Adrenal gland (tissue), 12 donors: Measurements from ENCODE around the gene SLC44A2. TPM values are rescaled to one million over a fixed set of nuclear protein-coding genes. Genes with fewer than 3 reads are reported as not detected.

ENCODE experiments used
- DNase-seq, 7 donors: peaks; one replicate each; pipeline ENCODE4 v3.0.0-alpha.2; 2019 to 2020
- H3K27ac ChIP-seq, 5 donors: fragments of 200-600 bp; sonication (generic) in 4 of 5; 1 replicate in 3 of 5; 2 replicates in 2 of 5; pipeline versions ENCODE4 v1.5.1 to v1.8.0; 2016 to 2020; ENCODE audit warnings: mild to moderate bottlenecking in 1 of 5
- H3K27me3 ChIP-seq: fragments of 200-600 bp; 2 replicates; pipeline ENCODE4 v1.8.0; 2021
- H3K36me3 ChIP-seq, 2 donors: fragments of 200-600 bp; replicated peaks in 1 of 2; 1 replicate in 1 of 2; 2 replicates in 1 of 2; pipeline versions ENCODE4 v1.5.1 to v1.8.0; 2018 to 2022
- H3K4me1 ChIP-seq, 2 donors: fragments of 200-600 bp; replicated peaks in 1 of 2; 1 replicate in 1 of 2; 2 replicates in 1 of 2; pipeline versions ENCODE4 v1.5.1 to v1.8.0; 2018 to 2021
- H3K4me3 ChIP-seq, 4 donors: fragments of 200-600 bp; sonication (generic) in 3 of 4; one replicate each; pipeline ENCODE4 v1.5.1; 2016 to 2018
- H3K9me3 ChIP-seq, 3 donors: fragments of 200-600 bp; sonication (generic) in 1 of 3; replicated peaks in 1 of 3; 1 replicate in 2 of 3; 2 replicates in 1 of 3; pipeline versions ENCODE4 v1.5.1 to v1.8.0; 2016 to 2021
- CTCF ChIP-seq, 6 experiments: fragments of 450-650 bp in 4 of 6; fragments of 200-600 bp in 2 of 6; sonication (generic) in 1 of 6; IDR thresholded peaks; 1 replicate in 5 of 6; 2 replicates in 1 of 6; pipeline versions ENCODE4 v1.5.1 to v1.8.0; 2016 to 2021; ENCODE audit warnings: antibody characterized with exemption in 6 of 6, mild to moderate bottlenecking in 2 of 6, moderate library complexity in 1 of 6
- POLR2A ChIP-seq, 2 donors: fragments of 450-650 bp; IDR thresholded peaks; one replicate each; pipeline ENCODE4 v1.6.1; 2017; ENCODE audit warnings: antibody characterized with exemption in 2 of 2, mild to moderate bottlenecking in 2 of 2, moderate library complexity in 1 of 2
- WGBS, 4 donors: extraction: QIAGEN DNeasy Blood & Tissue Kit in 2 of 4; methylation state at CpG; one replicate each; pipeline versions ENCODE4 v1.1.5 to v1.1.7; 2013 to 2017; 5-methylcytosine and 5-hydroxymethylcytosine counted together
- intact Hi-C, 2 donors: fragments of 100-400 bp; cut with DNase I; formaldehyde crosslinking; loops; one replicate each; pipeline versions ENCODE4 v1.14.1 to v1.15.0; 2022 to 2023
- polyA plus RNA-seq, 3 donors: library from polyadenylated mRNA; stranded (reverse); fragments of 200-250 nt in 2 of 3; fragments of 350-450 nt in 1 of 3; fragmentation: Illumina TruSeq in 1 of 3; extraction: RNeasy Lipid Tissue Mini Kit (QIAGEN cat#74804) in 1 of 3; gene quantifications; one replicate each; pipeline ENCODE4 v1.2.3, GENCODE V29; 2013 to 2014
- total RNA-seq, 9 donors: library from RNA; depleted of rRNA in 4 of 9; stranded (reverse); fragments of >200 nt in 4 of 9; fragments of 120-200 nt in 1 of 9; fragmentation: NEBNext Ultra II Directional in 1 of 9; extraction: Animal tissue kit (Norgen Biotek cat#: 25700) in 1 of 9; gene quantifications; one replicate each; pipeline versions ENCODE4 v1.1.0 to v1.2.4, GENCODE V29; 2013 to 2023
- donor health status: healthy with polysubstance abuse.
- donor health status: Bipolar disorder and iron deficiency.
- donor health status: DM: yes; HTN: yes; CAD: no.
- donor health status: DM: no; HTN: no; CAD: no.
- donor health status: DM: no; HTN: no; CAD: no.
- donor health status: DM: yes; HTN: yes; CAD: no.

SLC44A2 gene
- total and polyA plus RNA-seq, 12 donors: 20.4 to 188 (median 87.4) TPM

- 81 to 85% (median 83%) methylated on average over 4 to 6 of the region's 6 CpGs for WGBS, 4 donors
- intact Hi-C loops: no loop called here
- peaks cover 0 to 18% of the 10 kb centered on the region in 2 donors for H3K36me3 ChIP-seq
- no peaks in the 10 kb centered on the region for H3K9me3 ChIP-seq
- TF ChIP-seq CTCF (IDR thresholded peaks at IDR 0.05) (no peak), POLR2A (IDR thresholded peaks at IDR 0.05) (no peak)
- DNase-seq: no peak
- no peaks in the 10 kb centered on the region for H3K27me3 ChIP-seq
- peak overlapping the region in 1 of 5 donors; percentile 73 for H3K27ac ChIP-seq
- H3K4me1 ChIP-seq: peaks cover 12 to 15% of the 10 kb centered on the region in 2 donors
- peak overlapping the region in 1 of 4 donors; percentile 57 for H3K4me3 ChIP-seq
Observed at GRCh38 chr19:10624585-10624984, 768 bp upstream of the SLC44A2 start.

- no peaks in the 10 kb centered on the region for H3K9me3 ChIP-seq
- H3K4me1 ChIP-seq: peaks cover 12 to 15% of the 10 kb centered on the region in 2 donors
- H3K27me3 ChIP-seq: no peaks in the 10 kb centered on the region
- peak overlapping the region in 2 of 5 donors; percentile 65 to 73 for H3K27ac ChIP-seq
- DNase-seq: no peak
- TF ChIP-seq CTCF (IDR thresholded peaks at IDR 0.05) (no peak), POLR2A (IDR thresholded peaks at IDR 0.05) (no peak)
- peak overlapping the region in 2 of 4 donors; percentile 23 to 57 for H3K4me3 ChIP-seq
- intact Hi-C loops: no loop called here
- 37 to 57% (median 44%) methylated on average over 8 to 10 of the region's 10 CpGs for WGBS, 4 donors
- H3K36me3 ChIP-seq: peaks cover 0 to 26% of the 10 kb centered on the region in 2 donors
Observed at GRCh38 chr19:10625762-10626138, 397 bp downstream of the SLC44A2 start.

GRCh38 chr19:10631874-10632273, 6.5 kb downstream of the SLC44A2 start:
- no peak for TF ChIP-seq POLR2A (IDR thresholded peaks at IDR 0.05)
- TF ChIP-seq CTCF (IDR thresholded peaks at IDR 0.05): no peak
- H3K4me3 ChIP-seq: no peak overlapping the region
- peaks cover 0 to 73% of the 10 kb centered on the region in 2 donors for H3K36me3 ChIP-seq
- intact Hi-C loops: loop anchor here in 1 of 2 donors (2.0 kb wide), 1 partner anchor 17 kb away; no protein-coding TSS in a partner anchor
- no peak overlapping the region for H3K27ac ChIP-seq
- no peaks in the 10 kb centered on the region for H3K27me3 ChIP-seq
- no peak for DNase-seq
- H3K9me3 ChIP-seq: no peaks in the 10 kb centered on the region
- WGBS, 4 donors: 83 to 91% (median 85%) methylated on average over 13 to 14 of the region's 14 CpGs
- H3K4me1 ChIP-seq: peaks cover 0 to 6% of the 10 kb centered on the region in 2 donors

GRCh38 chr19:10634430-10634829, 9.1 kb downstream of the SLC44A2 start:
- Histone ChIP-seq H3K27ac (no peak overlapping the region), H3K9me3 (no peaks in the 10 kb centered on the region), H3K4me1 (peaks cover 0 to 6% of the 10 kb centered on the region in 2 donors), H3K27me3 (no peaks in the 10 kb centered on the region), H3K4me3 (no peak overlapping the region), H3K36me3 (peaks cover 0 to 82% of the 10 kb centered on the region in 2 donors)
- no peak for TF ChIP-seq POLR2A (IDR thresholded peaks at IDR 0.05)
- TF ChIP-seq CTCF (IDR thresholded peaks at IDR 0.05): no peak
- intact Hi-C loops: no loop called here
- 76 to 84% (median 79%) methylated on average over 4 to 7 of the region's 7 CpGs for WGBS, 4 donors
- DNase-seq: no peak
